ENCODE measurements around the gene EBP. TPM values are rescaled to one million over a fixed set of nuclear protein-coding genes. Genes with fewer than 3 reads are reported as not detected.

The EBP gene
- total and polyA plus RNA-seq, 2 of the 8 experiments (the other 6 are each of a cell fraction or from before 2014, with no cell fraction given), result 143 to 286 TPM

DNA sequence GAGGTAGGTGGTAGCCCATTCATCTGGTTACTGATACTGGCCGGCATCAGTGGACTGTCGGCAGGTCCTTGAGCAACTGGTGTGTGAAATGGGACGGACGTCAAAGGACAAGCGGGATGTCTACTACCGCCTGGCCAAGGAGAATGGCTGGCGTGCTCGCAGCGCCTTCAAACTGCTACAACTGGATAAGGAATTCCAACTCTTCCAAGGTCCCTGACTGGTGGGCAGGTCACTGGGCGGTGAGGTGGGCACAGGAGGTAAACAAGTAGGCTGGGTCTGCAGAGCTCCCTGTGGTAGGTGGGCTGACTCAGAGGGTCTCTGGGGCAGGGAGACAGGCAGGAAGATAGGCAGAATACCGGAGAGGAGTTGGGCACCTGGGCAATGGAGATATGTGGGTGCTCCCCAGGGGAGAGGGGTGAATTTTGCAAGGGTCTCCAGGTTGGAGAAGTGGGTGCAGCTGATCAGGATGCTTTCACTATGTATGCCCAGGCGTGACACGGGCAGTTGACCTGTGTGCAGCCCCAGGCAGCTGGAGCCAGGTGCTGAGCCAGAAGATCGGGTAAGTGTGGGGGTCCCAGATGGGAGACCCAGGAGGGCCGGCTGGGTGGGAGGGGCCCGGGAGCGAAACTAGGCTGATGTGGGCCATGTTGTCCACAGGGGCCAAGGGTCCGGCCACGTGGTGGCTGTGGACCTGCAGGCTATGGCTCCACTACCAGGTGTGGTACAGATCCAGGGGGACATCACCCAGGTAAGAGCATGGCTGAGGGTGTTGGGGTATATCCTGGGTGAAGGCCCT is 43.5 kb upstream of the EBP start (continued):
- TF ChIP-seq, protein P1, sequence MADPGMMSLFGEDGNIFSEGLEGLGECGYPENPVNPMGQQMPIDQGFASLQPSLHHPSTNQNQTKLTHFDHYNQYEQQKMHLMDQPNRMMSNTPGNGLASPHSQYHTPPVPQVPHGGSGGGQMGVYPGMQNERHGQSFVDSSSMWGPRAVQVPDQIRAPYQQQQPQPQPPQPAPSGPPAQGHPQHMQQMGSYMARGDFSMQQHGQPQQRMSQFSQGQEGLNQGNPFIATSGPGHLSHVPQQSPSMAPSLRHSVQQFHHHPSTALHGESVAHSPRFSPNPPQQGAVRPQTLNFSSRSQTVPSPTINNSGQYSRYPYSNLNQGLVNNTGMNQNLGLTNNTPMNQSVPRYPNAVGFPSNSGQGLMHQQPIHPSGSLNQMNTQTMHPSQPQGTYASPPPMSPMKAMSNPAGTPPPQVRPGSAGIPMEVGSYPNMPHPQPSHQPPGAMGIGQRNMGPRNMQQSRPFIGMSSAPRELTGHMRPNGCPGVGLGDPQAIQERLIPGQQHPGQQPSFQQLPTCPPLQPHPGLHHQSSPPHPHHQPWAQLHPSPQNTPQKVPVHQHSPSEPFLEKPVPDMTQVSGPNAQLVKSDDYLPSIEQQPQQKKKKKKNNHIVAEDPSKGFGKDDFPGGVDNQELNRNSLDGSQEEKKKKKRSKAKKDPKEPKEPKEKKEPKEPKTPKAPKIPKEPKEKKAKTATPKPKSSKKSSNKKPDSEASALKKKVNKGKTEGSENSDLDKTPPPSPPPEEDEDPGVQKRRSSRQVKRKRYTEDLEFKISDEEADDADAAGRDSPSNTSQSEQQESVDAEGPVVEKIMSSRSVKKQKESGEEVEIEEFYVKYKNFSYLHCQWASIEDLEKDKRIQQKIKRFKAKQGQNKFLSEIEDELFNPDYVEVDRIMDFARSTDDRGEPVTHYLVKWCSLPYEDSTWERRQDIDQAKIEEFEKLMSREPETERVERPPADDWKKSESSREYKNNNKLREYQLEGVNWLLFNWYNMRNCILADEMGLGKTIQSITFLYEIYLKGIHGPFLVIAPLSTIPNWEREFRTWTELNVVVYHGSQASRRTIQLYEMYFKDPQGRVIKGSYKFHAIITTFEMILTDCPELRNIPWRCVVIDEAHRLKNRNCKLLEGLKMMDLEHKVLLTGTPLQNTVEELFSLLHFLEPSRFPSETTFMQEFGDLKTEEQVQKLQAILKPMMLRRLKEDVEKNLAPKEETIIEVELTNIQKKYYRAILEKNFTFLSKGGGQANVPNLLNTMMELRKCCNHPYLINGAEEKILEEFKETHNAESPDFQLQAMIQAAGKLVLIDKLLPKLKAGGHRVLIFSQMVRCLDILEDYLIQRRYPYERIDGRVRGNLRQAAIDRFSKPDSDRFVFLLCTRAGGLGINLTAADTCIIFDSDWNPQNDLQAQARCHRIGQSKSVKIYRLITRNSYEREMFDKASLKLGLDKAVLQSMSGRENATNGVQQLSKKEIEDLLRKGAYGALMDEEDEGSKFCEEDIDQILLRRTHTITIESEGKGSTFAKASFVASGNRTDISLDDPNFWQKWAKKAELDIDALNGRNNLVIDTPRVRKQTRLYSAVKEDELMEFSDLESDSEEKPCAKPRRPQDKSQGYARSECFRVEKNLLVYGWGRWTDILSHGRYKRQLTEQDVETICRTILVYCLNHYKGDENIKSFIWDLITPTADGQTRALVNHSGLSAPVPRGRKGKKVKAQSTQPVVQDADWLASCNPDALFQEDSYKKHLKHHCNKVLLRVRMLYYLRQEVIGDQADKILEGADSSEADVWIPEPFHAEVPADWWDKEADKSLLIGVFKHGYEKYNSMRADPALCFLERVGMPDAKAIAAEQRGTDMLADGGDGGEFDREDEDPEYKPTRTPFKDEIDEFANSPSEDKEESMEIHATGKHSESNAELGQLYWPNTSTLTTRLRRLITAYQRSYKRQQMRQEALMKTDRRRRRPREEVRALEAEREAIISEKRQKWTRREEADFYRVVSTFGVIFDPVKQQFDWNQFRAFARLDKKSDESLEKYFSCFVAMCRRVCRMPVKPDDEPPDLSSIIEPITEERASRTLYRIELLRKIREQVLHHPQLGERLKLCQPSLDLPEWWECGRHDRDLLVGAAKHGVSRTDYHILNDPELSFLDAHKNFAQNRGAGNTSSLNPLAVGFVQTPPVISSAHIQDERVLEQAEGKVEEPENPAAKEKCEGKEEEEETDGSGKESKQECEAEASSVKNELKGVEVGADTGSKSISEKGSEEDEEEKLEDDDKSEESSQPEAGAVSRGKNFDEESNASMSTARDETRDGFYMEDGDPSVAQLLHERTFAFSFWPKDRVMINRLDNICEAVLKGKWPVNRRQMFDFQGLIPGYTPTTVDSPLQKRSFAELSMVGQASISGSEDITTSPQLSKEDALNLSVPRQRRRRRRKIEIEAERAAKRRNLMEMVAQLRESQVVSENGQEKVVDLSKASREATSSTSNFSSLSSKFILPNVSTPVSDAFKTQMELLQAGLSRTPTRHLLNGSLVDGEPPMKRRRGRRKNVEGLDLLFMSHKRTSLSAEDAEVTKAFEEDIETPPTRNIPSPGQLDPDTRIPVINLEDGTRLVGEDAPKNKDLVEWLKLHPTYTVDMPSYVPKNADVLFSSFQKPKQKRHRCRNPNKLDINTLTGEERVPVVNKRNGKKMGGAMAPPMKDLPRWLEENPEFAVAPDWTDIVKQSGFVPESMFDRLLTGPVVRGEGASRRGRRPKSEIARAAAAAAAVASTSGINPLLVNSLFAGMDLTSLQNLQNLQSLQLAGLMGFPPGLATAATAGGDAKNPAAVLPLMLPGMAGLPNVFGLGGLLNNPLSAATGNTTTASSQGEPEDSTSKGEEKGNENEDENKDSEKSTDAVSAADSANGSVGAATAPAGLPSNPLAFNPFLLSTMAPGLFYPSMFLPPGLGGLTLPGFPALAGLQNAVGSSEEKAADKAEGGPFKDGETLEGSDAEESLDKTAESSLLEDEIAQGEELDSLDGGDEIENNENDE (IDR thresholded peaks at IDR 0.05; ENCODE audit: insufficient replicate concordance, low read length), result no peak
- TF ChIP-seq NRF1 (IDR thresholded peaks at IDR 0.05; ENCODE audit: low read depth, low read length) (no peak), EZH2 (IDR thresholded peaks at IDR 0.05; ENCODE audit: low read depth, low read length, severe bottlenecking) (no peak), FOSL1 (IDR thresholded peaks at IDR 0.05; ENCODE audit: insufficient read depth, low read depth, low read length) (no peak), RAD21 (IDR thresholded peaks at IDR 0.05 in 1 of 2, conservative IDR thresholded peaks at IDR 0.05 in 1 of 2; ENCODE audit: low read depth in 2 of 2, low read length in 2 of 2) (no peak), TAF1 (IDR thresholded peaks at IDR 0.05; ENCODE audit: low read depth, low read length) (no peak), HDAC6 (IDR thresholded peaks at IDR 0.05; ENCODE audit: low read depth, low read length) (no peak)
- TF ChIP-seq, protein P2, sequence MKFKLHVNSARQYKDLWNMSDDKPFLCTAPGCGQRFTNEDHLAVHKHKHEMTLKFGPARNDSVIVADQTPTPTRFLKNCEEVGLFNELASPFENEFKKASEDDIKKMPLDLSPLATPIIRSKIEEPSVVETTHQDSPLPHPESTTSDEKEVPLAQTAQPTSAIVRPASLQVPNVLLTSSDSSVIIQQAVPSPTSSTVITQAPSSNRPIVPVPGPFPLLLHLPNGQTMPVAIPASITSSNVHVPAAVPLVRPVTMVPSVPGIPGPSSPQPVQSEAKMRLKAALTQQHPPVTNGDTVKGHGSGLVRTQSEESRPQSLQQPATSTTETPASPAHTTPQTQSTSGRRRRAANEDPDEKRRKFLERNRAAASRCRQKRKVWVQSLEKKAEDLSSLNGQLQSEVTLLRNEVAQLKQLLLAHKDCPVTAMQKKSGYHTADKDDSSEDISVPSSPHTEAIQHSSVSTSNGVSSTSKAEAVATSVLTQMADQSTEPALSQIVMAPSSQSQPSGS (IDR thresholded peaks at IDR 0.05; ENCODE audit: low read length), result no peak
